Gastrocnemius medialis (tissue), 4 donors: Measurements from ENCODE around the gene TP53I13.

ENCODE experiments used
- POLR2A ChIP-seq, 2 donors: fragments of 450-650 bp; IDR thresholded peaks; one replicate each; pipeline ENCODE4 v1.6.1; 2017; ENCODE audit warnings: antibody characterized with exemption in 2 of 2, mild to moderate bottlenecking in 2 of 2, moderate library complexity in 2 of 2
- TF ChIP-seq, protein P1 (sequence below), 5 experiments: fragments of 450-650 bp in 3 of 5; fragments of 200-600 bp in 2 of 5; sonication (generic) in 2 of 5; IDR thresholded peaks in 4 of 5; conservative IDR thresholded peaks in 1 of 5; 1 replicate in 4 of 5; 2 replicates in 1 of 5; pipeline ENCODE4 v1.5.1; 2016 to 2019; ENCODE audit warnings: antibody characterized with exemption in 5 of 5, mild to moderate bottlenecking in 3 of 5, moderate library complexity in 3 of 5

- TF ChIP-seq POLR2A (IDR thresholded peaks at IDR 0.05) = no peak
- TF ChIP-seq, protein P1, sequence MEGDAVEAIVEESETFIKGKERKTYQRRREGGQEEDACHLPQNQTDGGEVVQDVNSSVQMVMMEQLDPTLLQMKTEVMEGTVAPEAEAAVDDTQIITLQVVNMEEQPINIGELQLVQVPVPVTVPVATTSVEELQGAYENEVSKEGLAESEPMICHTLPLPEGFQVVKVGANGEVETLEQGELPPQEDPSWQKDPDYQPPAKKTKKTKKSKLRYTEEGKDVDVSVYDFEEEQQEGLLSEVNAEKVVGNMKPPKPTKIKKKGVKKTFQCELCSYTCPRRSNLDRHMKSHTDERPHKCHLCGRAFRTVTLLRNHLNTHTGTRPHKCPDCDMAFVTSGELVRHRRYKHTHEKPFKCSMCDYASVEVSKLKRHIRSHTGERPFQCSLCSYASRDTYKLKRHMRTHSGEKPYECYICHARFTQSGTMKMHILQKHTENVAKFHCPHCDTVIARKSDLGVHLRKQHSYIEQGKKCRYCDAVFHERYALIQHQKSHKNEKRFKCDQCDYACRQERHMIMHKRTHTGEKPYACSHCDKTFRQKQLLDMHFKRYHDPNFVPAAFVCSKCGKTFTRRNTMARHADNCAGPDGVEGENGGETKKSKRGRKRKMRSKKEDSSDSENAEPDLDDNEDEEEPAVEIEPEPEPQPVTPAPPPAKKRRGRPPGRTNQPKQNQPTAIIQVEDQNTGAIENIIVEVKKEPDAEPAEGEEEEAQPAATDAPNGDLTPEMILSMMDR (IDR thresholded peaks at IDR 0.05 in 4 of 5, conservative IDR thresholded peaks at IDR 0.05 in 1 of 5) = no peak
These were observed 4.7 kb upstream of the TP53I13 start for GRCh38 chr17:29563816-29564215.
